ENCODE data around the gene SMIM32. TPM values are rescaled to one million over a fixed set of nuclear protein-coding genes. Genes with fewer than 3 reads are reported as not detected.

The SMIM32 gene
- total RNA-seq, 1 donor from 2014 or later, result 0.13 TPM

- Histone ChIP-seq H3K9me3 (ENCODE audit: low read depth) (no peaks in the 10 kb centered on the region), H3K27ac (no peak overlapping the region), H3K4me2 (no peak overlapping the region), H3K79me2 (ENCODE audit: low read depth) (peaks cover 97% of the 10 kb centered on the region), H3K27me3 (no peaks in the 10 kb centered on the region), H3F3A (ENCODE audit: low read depth) (no peaks in the 10 kb centered on the region), H3K9ac (no peak overlapping the region), H4K20me1 (ENCODE audit: low read depth) (peaks cover 42% of the 10 kb centered on the region), H3K36me3 (peaks cover 24% of the 10 kb centered on the region), H3K4me3 (no peak overlapping the region), H3K4me1 (no peaks in the 10 kb centered on the region), H2AFZ (replicated peaks) (no peak overlapping the region)
- H3K4me1 Mint-ChIP-seq, result no peaks in the 10 kb centered on the region
- no peaks in the 10 kb centered on the region for H3K27me3 Mint-ChIP-seq (ENCODE audit: insufficient read depth, low read depth)
- no peak for DNase-seq (ENCODE audit: low spot score)
- no peak for TF ChIP-seq CTCF (IDR thresholded peaks at IDR 0.05)
- no peak for TF ChIP-seq EZH2 (IDR thresholded peaks at IDR 0.05)
- no peak overlapping the region for H3K27ac Mint-ChIP-seq
- H3K4me3 Mint-ChIP-seq, result no peak overlapping the region
- H3K36me3 Mint-ChIP-seq, result peaks cover 50% of the 10 kb centered on the region
- peaks cover 8% of the 10 kb centered on the region for H3K9me3 Mint-ChIP-seq
These were observed 37.2 kb downstream of the SMIM32 start for GRCh38 chr5:136155761-136156160.

- TF ChIP-seq CTCF (IDR thresholded peaks at IDR 0.05) (no peak), EZH2phosphoT487 (IDR thresholded peaks at IDR 0.05) (no peak), EZH2 (IDR thresholded peaks at IDR 0.05) (no peak)
- no peak overlapping the region for H3K27ac ChIP-seq
- peaks cover 43% of the 10 kb centered on the region for H4K20me1 ChIP-seq (ENCODE audit: low read depth)
- peaks cover 24% of the 10 kb centered on the region for H3K36me3 ChIP-seq
- peaks cover 8% of the 10 kb centered on the region for H3K9me3 Mint-ChIP-seq
- H2AFZ ChIP-seq (replicated peaks), result no peak overlapping the region
- no peak overlapping the region for H3K4me3 ChIP-seq
- H3K4me1 ChIP-seq, result no peaks in the 10 kb centered on the region
- H3K9me3 ChIP-seq (ENCODE audit: low read depth), result no peaks in the 10 kb centered on the region
- H3K4me2 ChIP-seq, result no peak overlapping the region
- H3K4me1 Mint-ChIP-seq, result no peaks in the 10 kb centered on the region
- no peak overlapping the region for H3K9ac ChIP-seq
- no peak for DNase-seq (ENCODE audit: low spot score)
- H3K27ac Mint-ChIP-seq, result no peak overlapping the region
- H3K27me3 ChIP-seq, result no peaks in the 10 kb centered on the region
- H3K27me3 Mint-ChIP-seq (ENCODE audit: insufficient read depth, low read depth), result no peaks in the 10 kb centered on the region
- peaks cover 100% of the 10 kb centered on the region for H3K79me2 ChIP-seq (ENCODE audit: low read depth)
- no peak overlapping the region for H3K4me3 Mint-ChIP-seq
- H3K36me3 Mint-ChIP-seq, result peaks cover 51% of the 10 kb centered on the region
- no peaks in the 10 kb centered on the region for H3F3A ChIP-seq (ENCODE audit: low read depth)
These were observed 37.9 kb downstream of the SMIM32 start for GRCh38 chr5:136155078-136155477.

- peaks cover 8% of the 10 kb centered on the region for H3K9me3 Mint-ChIP-seq
- H3K4me3 Mint-ChIP-seq, result no peak overlapping the region
- H3K4me2 ChIP-seq, result no peak overlapping the region
- H3K4me1 Mint-ChIP-seq, result no peaks in the 10 kb centered on the region
- DNase-seq (ENCODE audit: low spot score), result no peak
- no peak overlapping the region for H3K27ac ChIP-seq
- no peaks in the 10 kb centered on the region for H3K9me3 ChIP-seq (ENCODE audit: low read depth)
- no peaks in the 10 kb centered on the region for H3K27me3 ChIP-seq
- peaks cover 51% of the 10 kb centered on the region for H4K20me1 ChIP-seq (ENCODE audit: low read depth)
- H3K27ac Mint-ChIP-seq, result no peak overlapping the region
- H3K9ac ChIP-seq, result no peak overlapping the region
- H3K4me3 ChIP-seq, result no peak overlapping the region
- no peak overlapping the region for H2AFZ ChIP-seq (replicated peaks)
- H3K36me3 Mint-ChIP-seq, result peaks cover 57% of the 10 kb centered on the region
- TF ChIP-seq CTCF (IDR thresholded peaks at IDR 0.05) (no peak), EZH2 (IDR thresholded peaks at IDR 0.05) (no peak), EZH2phosphoT487 (IDR thresholded peaks at IDR 0.05) (no peak)
- peaks cover 5% of the 10 kb centered on the region for H3K4me1 ChIP-seq
- peaks cover 24% of the 10 kb centered on the region for H3K36me3 ChIP-seq
- H3K27me3 Mint-ChIP-seq (ENCODE audit: insufficient read depth, low read depth), result no peaks in the 10 kb centered on the region
- peaks cover 100% of the 10 kb centered on the region for H3K79me2 ChIP-seq (ENCODE audit: low read depth)
- no peaks in the 10 kb centered on the region for H3F3A ChIP-seq (ENCODE audit: low read depth)
These were observed 39.3 kb downstream of the SMIM32 start for GRCh38 chr5:136153581-136154236.

Data from neural progenitor cell (in vitro differentiated cells).